Raji (cell line): Measurements from ENCODE around the gene DMXL1.

Experiments used
- POLR2A ChIP-seq: IDR thresholded peaks from 2 replicates; pipeline ENCODE4 v1.6.1; 2011; ENCODE audit warnings: low read depth, low read length, control low read depth; ENCODE audit not compliant: insufficient read depth

The DMXL1 gene

GRCh38 chr5:119049824-119050449 lies 20.9 kb upstream of the DMXL1 start:
- no peak for TF ChIP-seq POLR2A

DNA sequence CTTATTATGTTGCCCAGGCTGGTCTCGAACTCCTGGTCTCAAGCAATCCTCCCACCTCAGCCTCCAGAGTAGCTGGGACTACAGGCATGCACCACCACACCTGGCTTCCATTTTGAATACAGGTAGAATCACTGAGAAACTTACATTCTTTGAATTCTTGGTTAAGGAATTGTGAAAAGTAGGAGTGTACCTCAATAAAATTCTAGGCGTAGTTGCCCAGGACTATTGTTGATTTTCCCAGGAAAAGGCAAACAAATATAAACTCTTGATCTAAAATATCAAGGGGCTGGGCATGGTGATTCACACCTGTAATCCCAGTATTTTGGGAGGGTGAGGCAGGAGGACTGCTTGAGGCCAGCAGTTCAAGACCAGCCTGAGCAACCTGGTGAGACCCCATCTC lies 16.8 kb upstream of the DMXL1 start:
- TF ChIP-seq POLR2A, result no peak

- no peak for TF ChIP-seq POLR2A
Observed at GRCh38 chr5:119055294-119055693, 15.6 kb upstream of the DMXL1 start.

GRCh38 chr5:119058979-119059529 lies 11.8 kb upstream of the DMXL1 start:
- TF ChIP-seq POLR2A, result no peak

GRCh38 chr5:119059740-119060255 lies 11.1 kb upstream of the DMXL1 start:
- TF ChIP-seq POLR2A, result no peak

- no peak for TF ChIP-seq POLR2A
Observed at GRCh38 chr5:119063579-119064379, 7.1 kb upstream of the DMXL1 start.

- TF ChIP-seq POLR2A, result no peak
Observed at GRCh38 chr5:119067450-119067849, 3.4 kb upstream of the DMXL1 start.

- TF ChIP-seq POLR2A, result no peak
Observed at GRCh38 chr5:119070578-119070827, 384 bp upstream of the DMXL1 start.

- no peak for TF ChIP-seq POLR2A
Observed at GRCh38 chr5:119071561-119071995, 691 bp downstream of the DMXL1 start.

- no peak for TF ChIP-seq POLR2A
Observed at GRCh38 chr5:119072496-119072895, 1.6 kb downstream of the DMXL1 start.

GRCh38 chr5:119074419-119074818 lies 3.5 kb downstream of the DMXL1 start:
- TF ChIP-seq POLR2A, result no peak

DNA sequence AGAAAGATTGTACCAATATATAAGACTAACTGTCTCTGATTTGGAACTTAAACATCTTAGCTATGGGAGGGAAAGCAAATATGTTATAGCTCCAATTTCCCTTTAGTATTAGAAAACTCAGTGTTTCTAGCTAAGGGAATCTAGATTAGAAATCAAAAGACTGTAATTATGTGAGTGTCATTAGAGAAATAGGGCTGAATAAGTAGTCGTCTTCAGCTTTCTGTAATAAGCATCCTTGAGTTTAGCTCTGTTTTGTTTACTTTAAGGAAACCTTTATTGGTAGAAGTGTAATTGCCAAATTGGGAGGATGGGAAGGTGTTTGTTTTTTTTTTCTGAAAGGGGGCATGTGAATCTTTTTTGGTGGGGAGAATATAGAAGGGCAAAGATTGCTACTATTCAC lies 5.2 kb downstream of the DMXL1 start:
- TF ChIP-seq POLR2A, result no peak

- TF ChIP-seq POLR2A, result no peak
Observed at GRCh38 chr5:119077444-119077843, 6.6 kb downstream of the DMXL1 start.

DNA sequence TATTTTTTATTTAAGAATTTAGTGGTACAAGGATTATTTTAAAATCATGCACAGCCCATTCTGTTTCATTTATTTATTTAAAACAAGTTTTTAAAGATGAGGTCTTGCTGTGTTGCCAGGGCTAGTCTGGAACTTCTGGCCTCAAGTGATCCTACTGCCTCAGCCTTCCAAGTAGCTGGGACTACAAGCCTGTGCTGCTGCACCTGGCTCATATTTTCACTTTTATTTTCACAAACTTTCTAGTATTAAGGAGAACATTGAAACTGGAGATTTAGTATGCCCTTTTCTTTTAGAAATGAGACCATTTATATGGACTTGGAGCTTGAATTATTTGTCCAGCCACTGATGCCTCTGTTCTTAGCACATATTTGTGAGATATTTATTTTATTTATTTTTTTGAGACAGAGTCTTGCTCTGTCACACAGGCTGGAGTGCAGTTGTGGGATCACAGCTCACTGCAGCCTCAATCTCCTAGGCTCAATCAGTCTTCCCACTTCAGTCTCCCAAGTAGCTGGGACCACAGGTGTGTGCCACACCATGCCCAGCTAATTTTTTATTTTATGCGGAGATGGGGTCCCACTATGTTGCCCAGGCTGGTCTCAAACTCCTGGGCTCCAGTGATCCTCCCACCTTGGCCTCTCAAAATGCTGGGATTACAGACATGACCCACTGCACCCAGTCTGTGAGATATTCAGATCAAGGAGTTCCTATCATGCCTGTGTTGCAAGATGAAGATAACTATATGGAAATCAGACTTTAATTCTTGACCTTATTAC lies 7.4 kb downstream of the DMXL1 start:
- TF ChIP-seq POLR2A, result no peak

GRCh38 chr5:119078861-119079260 lies 8.0 kb downstream of the DMXL1 start:
- TF ChIP-seq POLR2A, result no peak
